SK-N-SH (cell line): ENCODE results near the gene RAI14.

Source experiments
- CTCF ChIP-seq: fragments of 200-600 bp; sonication (generic); IDR thresholded peaks from 2 replicates; pipeline ENCODE4 v1.6.1; 2017; ENCODE audit warnings: antibody characterized with exemption, mild to moderate bottlenecking, moderate library complexity
- REST ChIP-seq: IDR thresholded peaks from 2 replicates; pipeline ENCODE4 v1.6.1; 2012; ENCODE audit warnings: mild to moderate bottlenecking, low read depth, low read length, moderate library complexity

GRCh38 chr5:34656001-34656699 lies at the start of gene RAI14:
- TF ChIP-seq REST (peak; percentile 60; the same call in 1 of the 2 replicates), CTCF (no peak; the same call in 1 of the 2 replicates)
